ENCODE measurements around the gene CHD5. TPM values are rescaled to one million over a fixed set of nuclear protein-coding genes. Genes with fewer than 3 reads are reported as not detected.

The CHD5 gene
- total RNA-seq, 1 experiment from 2014 or later, result 6.1 TPM

DNA sequence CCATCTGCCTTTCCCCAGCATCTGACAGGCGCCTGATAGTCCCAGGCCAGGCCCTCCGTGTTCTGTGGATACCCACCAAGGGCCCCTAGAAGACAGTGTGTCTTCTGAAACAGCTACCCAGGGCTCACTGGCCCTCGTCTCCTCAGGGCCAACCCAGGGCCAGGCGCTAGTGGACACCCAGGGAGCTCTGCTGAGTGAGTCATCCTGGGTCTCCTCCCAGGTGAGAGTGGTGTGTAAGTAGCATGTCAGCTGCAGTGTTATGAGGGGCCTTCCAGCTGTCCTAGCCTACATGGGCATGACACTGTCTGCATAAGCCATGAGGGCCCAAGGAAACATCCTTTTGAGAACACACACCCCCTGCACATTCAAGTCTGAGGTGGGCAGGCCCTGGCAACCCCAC is 36.7 kb downstream of the CHD5 start:
- Histone ChIP-seq H3K27ac (ENCODE audit: low read depth, low read length) (no peak overlapping the region), H3K36me3 (ENCODE audit: control insufficient read depth in 1 of 2, insufficient read depth in 2 of 2, low read length in 2 of 2) (no peaks in the 10 kb centered on the region), H2AFZ (ENCODE audit: low read depth, low read length, poor library complexity, severe bottlenecking) (no peak overlapping the region), H3K4me2 (ENCODE audit: low read length) (peak overlapping the region; percentile 44), H3K79me2 (ENCODE audit: insufficient read depth, low read length) (no peaks in the 10 kb centered on the region), H3K4me3 (replicated peaks in 1 of 2; ENCODE audit: low read depth in 1 of 2, low read length in 2 of 2) (no peak overlapping the region), H4K20me1 (ENCODE audit: insufficient read depth) (no peaks in the 10 kb centered on the region), H3K9me3 (ENCODE audit: control insufficient read depth in 1 of 2, insufficient read depth in 1 of 2, low read depth in 1 of 2, low read length in 2 of 2) (no peaks in the 10 kb centered on the region), H3K4me1 (ENCODE audit: control insufficient read depth in 1 of 2, insufficient read depth in 2 of 2, low read length in 2 of 2) (peaks cover 3 to 19% of the 10 kb centered on the region in 2 experiments; a peak in 2 of 4 replicates), H3K9me2 (ENCODE audit: insufficient read depth) (no peaks in the 10 kb centered on the region), H3K9ac (ENCODE audit: low read length) (no peak overlapping the region), H3K27me3 (ENCODE audit: insufficient read depth, low read length) (no peaks in the 10 kb centered on the region)
- intact Hi-C loops (cut with micrococcal nuclease), result no loop called here
- no peak for TF ChIP-seq EZH2 (IDR thresholded peaks at IDR 0.05)
- TF ChIP-seq EGR1 (IDR thresholded peaks at IDR 0.05; ENCODE audit: low read depth), result no peak
- no peak for TF ChIP-seq POLR2A (IDR thresholded peaks at IDR 0.05; ENCODE audit: borderline replicate concordance, extremely low read depth, insufficient read depth, insufficient read length)
- TF ChIP-seq, protein P1, sequence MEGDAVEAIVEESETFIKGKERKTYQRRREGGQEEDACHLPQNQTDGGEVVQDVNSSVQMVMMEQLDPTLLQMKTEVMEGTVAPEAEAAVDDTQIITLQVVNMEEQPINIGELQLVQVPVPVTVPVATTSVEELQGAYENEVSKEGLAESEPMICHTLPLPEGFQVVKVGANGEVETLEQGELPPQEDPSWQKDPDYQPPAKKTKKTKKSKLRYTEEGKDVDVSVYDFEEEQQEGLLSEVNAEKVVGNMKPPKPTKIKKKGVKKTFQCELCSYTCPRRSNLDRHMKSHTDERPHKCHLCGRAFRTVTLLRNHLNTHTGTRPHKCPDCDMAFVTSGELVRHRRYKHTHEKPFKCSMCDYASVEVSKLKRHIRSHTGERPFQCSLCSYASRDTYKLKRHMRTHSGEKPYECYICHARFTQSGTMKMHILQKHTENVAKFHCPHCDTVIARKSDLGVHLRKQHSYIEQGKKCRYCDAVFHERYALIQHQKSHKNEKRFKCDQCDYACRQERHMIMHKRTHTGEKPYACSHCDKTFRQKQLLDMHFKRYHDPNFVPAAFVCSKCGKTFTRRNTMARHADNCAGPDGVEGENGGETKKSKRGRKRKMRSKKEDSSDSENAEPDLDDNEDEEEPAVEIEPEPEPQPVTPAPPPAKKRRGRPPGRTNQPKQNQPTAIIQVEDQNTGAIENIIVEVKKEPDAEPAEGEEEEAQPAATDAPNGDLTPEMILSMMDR (IDR thresholded peaks at IDR 0.05 in 2 of 3, conservative IDR thresholded peaks at IDR 0.05 in 1 of 3; ENCODE audit: borderline replicate concordance in 1 of 3, insufficient read depth in 1 of 3, low read depth in 2 of 3, low read length in 2 of 3), result no peak
- TF ChIP-seq YY1 (IDR thresholded peaks at IDR 0.05; ENCODE audit: extremely low read depth, insufficient replicate concordance, low read depth, low read length), result no peak
- no peak for TF ChIP-seq SP1 (IDR thresholded peaks at IDR 0.05; ENCODE audit: low read depth)
- no peak for TF ChIP-seq ELF1 (IDR thresholded peaks at IDR 0.05; ENCODE audit: borderline replicate concordance, low read depth)
- TF ChIP-seq FOSL1 (IDR thresholded peaks at IDR 0.05; ENCODE audit: low read depth), result no peak
- TF ChIP-seq SIN3A (IDR thresholded peaks at IDR 0.05; ENCODE audit: low read depth), result no peak
- TF ChIP-seq TCF7L2 (IDR thresholded peaks at IDR 0.05; ENCODE audit: borderline replicate concordance, extremely low read depth, insufficient read depth, insufficient read length), result no peak
- TF ChIP-seq ZFX (IDR thresholded peaks at IDR 0.05), result no peak
- TF ChIP-seq POLR2AphosphoS5 (IDR thresholded peaks at IDR 0.05; ENCODE audit: low read depth, low read length), result no peak
- BruUV-seq (replicated peaks), result no TSS peak
- POLR2A ChIA-PET, result no interaction called here
- peak; percentile 51; the same call in 1 of the 2 replicates for ATAC-seq
- RAD21 ChIA-PET (ENCODE audit: low non-redundant PET in 1 of 2, low total read pairs in 2 of 2, uncharacterized antibody in 2 of 2, unreplicated experiment in 2 of 2), result interaction anchor here in 1 of 2 experiments (0.6 kb wide), 1 partner anchor 102 kb away, joined by 7 read pairs; no protein-coding TSS in a partner anchor
- DNase-seq (ENCODE audit: low read depth, low spot score), result no peak
- CTCF ChIA-PET, result no interaction called here
